GM21717 (cell line): ENCODE measurements around the gene AP1AR.
"Not testable (repeated sequence)": the region's sequence is repeated elsewhere in the genome, so short reads cannot be mapped to it uniquely, and the experiment has no call there.

ENCODE experiments used
- ATAC-seq: cut with Tn5 transposase; IDR thresholded peaks from one replicate; pipeline ENCODE4 v1.9.1; 2021; ENCODE audit warnings: mild to moderate bottlenecking, moderate library complexity; ENCODE audit not compliant: unreplicated experiment

AP1AR gene

GRCh38 chr4:112231779-112232713, at the start of gene AP1AR:
TSS of gene AP1AR (plus strand) at chr4:112231787. CDS start at chr4:112232092, 305 bp downstream.
- peak; percentile 73 for ATAC-seq

GRCh38 chr4:112182604-112183003, 49.0 kb upstream of the AP1AR start:
- no peak for ATAC-seq

GRCh38 chr4:112183252-112183651, 48.3 kb upstream of the AP1AR start:
- ATAC-seq: no peak

GRCh38 chr4:112184438-112184837, 47.1 kb upstream of the AP1AR start:
- ATAC-seq: no peak

- peak; percentile 84 for ATAC-seq
Measured at GRCh38 chr4:112185334-112185733, 46.3 kb upstream of the AP1AR start.

- no peak for ATAC-seq
Measured at GRCh38 chr4:112185740-112186670, 45.6 kb upstream of the AP1AR start.

GRCh38 chr4:112189754-112190153, 41.8 kb upstream of the AP1AR start:
- ATAC-seq: no peak

GRCh38 chr4:112190684-112191083, 40.9 kb upstream of the AP1AR start:
- ATAC-seq: no peak

- ATAC-seq: no peak
Measured at GRCh38 chr4:112196461-112196860, 35.1 kb upstream of the AP1AR start.

GRCh38 chr4:112199041-112199440, 32.5 kb upstream of the AP1AR start:
- ATAC-seq: peak; percentile 10

- no peak for ATAC-seq
Measured at GRCh38 chr4:112201915-112202505, 29.6 kb upstream of the AP1AR start.

GRCh38 chr4:112203593-112203992, 28.0 kb upstream of the AP1AR start:
- ATAC-seq: no peak

GRCh38 chr4:112206431-112206830, 25.2 kb upstream of the AP1AR start:
- no peak for ATAC-seq

- not testable (repeated sequence) for ATAC-seq
Measured at GRCh38 chr4:112208137-112209095, 23.2 kb upstream of the AP1AR start.

- ATAC-seq: no peak
Measured at GRCh38 chr4:112210777-112211176, 20.8 kb upstream of the AP1AR start.

GRCh38 chr4:112213091-112213490, 18.5 kb upstream of the AP1AR start:
- peak; percentile 86 for ATAC-seq

- no peak for ATAC-seq
Measured at GRCh38 chr4:112213856-112214255, 17.7 kb upstream of the AP1AR start.

- no peak for ATAC-seq
Measured at GRCh38 chr4:112214390-112215264, 17.0 kb upstream of the AP1AR start.

GRCh38 chr4:112219826-112220366, 11.7 kb upstream of the AP1AR start:
- no peak for ATAC-seq
